Mammary epithelial cell (primary cell): ENCODE data around the gene NCBP2.

Experiments
- CTCF ChIP-seq, 2 donors: IDR thresholded peaks in 1 of 2; conservative IDR thresholded peaks in 1 of 2; 2 replicates each; pipeline ENCODE4 v1.5.1; 2011 to 2012; ENCODE audit warnings: inconsistent platforms in 2 of 2, low read length in 2 of 2, mild to moderate bottlenecking in 2 of 2, control low read depth in 1 of 2, low read depth in 1 of 2; ENCODE audit not compliant: insufficient read depth in 1 of 2; ENCODE audit errors: extremely low read depth in 1 of 2
- EZH2 ChIP-seq: IDR thresholded peaks from 2 replicates; pipeline ENCODE4 v1.6.1; 2012; ENCODE audit warnings: low read length, inconsistent platforms, borderline replicate concordance

DNA sequence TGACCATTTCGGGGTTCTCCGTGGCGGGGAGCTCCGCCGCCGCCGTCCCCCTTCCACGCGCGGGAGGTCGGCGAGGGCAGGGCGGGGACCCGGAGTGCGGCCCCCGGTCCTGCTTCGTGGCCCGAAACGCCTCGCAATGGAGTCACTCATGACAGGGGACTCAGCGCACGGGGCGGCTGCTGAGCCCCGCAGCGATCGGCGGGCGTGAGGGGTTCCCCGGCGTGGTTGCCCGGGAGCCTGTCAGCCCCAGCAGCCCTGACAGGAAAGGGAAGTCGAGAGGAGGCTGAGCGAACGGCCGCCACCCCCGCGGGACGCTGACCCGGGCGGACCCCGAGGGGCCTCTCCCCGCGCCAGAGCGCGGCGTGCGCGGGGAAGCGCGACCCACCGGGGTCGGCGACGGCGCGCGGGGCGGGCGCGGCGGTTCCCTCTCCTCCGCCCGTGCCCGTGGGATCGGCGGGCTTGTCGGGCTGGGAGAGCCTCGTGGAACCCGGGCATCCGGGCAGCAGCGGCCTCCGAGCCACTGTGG is 26.9 kb upstream of the NCBP2 start:
- TF ChIP-seq CTCF (conservative IDR thresholded peaks at IDR 0.05 in 1 of 2, IDR thresholded peaks at IDR 0.05 in 1 of 2; ENCODE audit: extremely low read depth in 1 of 2, insufficient read depth in 1 of 2, low read depth in 1 of 2, low read length in 2 of 2), result no peak
- no peak for TF ChIP-seq EZH2
